ENCODE measurements around the gene PEAR1. TPM values are rescaled to one million over a fixed set of nuclear protein-coding genes. Genes with fewer than 3 reads are reported as not detected.

PEAR1 gene, protein sequence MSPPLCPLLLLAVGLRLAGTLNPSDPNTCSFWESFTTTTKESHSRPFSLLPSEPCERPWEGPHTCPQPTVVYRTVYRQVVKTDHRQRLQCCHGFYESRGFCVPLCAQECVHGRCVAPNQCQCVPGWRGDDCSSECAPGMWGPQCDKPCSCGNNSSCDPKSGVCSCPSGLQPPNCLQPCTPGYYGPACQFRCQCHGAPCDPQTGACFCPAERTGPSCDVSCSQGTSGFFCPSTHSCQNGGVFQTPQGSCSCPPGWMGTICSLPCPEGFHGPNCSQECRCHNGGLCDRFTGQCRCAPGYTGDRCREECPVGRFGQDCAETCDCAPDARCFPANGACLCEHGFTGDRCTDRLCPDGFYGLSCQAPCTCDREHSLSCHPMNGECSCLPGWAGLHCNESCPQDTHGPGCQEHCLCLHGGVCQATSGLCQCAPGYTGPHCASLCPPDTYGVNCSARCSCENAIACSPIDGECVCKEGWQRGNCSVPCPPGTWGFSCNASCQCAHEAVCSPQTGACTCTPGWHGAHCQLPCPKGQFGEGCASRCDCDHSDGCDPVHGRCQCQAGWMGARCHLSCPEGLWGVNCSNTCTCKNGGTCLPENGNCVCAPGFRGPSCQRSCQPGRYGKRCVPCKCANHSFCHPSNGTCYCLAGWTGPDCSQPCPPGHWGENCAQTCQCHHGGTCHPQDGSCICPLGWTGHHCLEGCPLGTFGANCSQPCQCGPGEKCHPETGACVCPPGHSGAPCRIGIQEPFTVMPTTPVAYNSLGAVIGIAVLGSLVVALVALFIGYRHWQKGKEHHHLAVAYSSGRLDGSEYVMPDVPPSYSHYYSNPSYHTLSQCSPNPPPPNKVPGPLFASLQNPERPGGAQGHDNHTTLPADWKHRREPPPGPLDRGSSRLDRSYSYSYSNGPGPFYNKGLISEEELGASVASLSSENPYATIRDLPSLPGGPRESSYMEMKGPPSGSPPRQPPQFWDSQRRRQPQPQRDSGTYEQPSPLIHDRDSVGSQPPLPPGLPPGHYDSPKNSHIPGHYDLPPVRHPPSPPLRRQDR
- 6.9 and 7.7 TPM in 2 replicates for total RNA-seq

DNA sequence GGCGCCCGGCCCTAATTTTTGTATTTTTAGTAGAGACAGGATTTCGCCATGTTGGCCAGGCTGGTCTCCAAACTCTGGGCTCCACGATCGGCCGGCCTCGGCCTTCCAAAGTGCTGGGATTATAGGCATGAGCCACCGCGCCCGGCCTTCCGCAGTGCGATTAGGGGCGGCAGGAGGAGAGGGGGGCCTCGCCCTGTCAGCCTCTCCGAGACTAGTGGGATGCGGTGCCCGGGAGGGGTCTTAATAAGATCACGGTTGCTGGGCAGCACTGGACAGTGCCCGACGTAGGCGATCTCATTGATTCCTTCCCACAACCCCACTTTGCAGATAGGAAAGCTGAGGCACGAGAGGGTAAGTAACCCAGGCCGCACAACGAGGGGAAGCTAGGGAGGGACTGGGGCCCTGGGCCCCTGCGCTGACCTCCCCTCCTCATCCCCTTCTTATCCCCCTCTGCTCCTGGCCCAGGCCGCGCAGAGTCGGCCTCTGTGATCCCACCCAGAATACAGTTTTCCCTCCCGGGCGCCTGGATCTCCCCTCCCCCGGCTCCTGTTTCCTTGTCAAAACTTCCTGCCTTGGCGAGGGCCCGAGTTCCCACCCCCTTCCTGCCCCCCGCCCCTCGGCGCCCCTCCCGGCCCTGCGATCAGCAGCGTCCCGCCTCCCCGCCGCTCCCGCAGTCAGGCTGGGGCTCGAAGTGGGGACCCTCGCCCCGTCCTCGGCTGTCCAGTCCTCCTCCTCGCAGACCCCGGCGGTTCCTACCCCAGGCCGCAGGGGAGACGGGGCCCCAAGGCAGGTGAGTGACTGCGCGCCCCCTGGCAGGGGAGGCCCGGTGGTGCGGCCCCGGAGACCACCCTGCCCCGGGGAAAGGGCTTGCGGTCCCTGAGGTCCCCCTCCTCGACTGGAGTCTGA lies at the start of gene PEAR1:
TSS of gene PEAR1 (plus strand) at position 671 of the 906 bp plus-strand sequence. CDS start 10,209 bp downstream, outside the sequence.

DNA sequence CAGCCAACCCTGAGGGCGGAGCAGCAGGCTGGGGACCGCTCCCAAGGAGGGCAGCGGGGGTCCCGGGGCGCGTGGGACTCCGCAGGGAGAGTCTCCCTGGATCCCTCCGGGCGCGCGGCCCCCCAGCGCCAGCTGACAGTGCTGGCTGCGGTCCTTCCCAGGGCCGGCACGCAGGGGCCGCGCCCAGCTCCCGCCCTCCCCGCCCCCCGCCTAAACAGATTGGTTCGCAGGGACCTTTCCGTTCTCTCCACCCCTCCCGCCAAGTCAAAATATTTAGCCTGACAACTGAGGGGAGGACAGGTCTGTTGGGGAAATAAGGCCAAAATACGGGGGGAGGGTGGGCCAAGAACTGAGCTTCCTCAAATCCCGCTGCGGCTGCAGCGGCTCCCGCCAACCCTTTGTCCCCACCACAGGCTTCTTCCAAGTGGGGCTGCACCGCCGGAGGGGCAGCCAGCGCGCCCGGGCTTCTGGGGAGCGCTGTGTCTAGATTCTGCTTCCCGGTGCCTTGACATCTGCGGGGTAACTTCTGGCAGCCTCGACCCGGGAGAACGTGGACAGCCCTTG lies 34.5 kb upstream of the PEAR1 start, which contains the start of gene INSRR:
TSS of gene INSRR (minus strand) at position 159 of the 564 bp plus-strand sequence. CDS start 496 bp downstream, outside the sequence.

DNA sequence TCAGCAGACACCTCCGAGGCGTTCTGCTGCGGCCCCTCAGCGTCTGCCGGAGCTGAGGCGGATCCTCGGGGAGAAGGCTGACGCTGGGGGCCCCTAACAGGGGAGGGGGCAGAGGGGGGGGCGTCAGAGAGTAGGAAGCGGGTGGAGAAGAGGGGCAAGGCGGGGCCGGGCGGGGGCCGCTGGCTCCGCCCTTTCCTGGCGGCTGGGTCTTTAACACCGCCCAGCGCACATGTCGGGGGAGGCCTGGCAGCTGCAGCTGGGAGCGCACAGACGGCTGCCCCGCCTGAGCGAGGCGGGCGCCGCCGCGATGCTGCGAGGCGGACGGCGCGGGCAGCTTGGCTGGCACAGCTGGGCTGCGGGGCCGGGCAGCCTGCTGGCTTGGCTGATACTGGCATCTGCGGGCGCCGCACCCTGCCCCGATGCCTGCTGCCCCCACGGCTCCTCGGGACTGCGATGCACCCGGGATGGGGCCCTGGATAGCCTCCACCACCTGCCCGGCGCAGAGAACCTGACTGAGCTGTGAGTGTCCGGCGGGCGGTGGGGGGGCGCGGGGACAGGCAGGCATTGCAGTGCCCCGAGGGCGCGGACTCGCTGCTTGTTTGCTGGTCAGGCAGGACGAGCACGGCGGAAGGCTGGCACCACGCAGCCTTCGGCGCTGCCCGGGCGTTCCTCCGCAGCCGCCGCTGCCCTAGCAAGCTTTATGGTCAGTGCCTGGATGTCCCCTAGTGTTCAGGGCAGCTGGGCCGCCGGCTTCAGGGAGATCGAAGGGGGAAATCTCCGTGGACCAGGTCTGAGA lies 32.7 kb upstream of the PEAR1 start, which contains the start of gene NTRK1:
TSS of gene NTRK1 (plus strand) at position 238 of the 796 bp plus-strand sequence. CDS start at position 308, 70 bp downstream.

DNA sequence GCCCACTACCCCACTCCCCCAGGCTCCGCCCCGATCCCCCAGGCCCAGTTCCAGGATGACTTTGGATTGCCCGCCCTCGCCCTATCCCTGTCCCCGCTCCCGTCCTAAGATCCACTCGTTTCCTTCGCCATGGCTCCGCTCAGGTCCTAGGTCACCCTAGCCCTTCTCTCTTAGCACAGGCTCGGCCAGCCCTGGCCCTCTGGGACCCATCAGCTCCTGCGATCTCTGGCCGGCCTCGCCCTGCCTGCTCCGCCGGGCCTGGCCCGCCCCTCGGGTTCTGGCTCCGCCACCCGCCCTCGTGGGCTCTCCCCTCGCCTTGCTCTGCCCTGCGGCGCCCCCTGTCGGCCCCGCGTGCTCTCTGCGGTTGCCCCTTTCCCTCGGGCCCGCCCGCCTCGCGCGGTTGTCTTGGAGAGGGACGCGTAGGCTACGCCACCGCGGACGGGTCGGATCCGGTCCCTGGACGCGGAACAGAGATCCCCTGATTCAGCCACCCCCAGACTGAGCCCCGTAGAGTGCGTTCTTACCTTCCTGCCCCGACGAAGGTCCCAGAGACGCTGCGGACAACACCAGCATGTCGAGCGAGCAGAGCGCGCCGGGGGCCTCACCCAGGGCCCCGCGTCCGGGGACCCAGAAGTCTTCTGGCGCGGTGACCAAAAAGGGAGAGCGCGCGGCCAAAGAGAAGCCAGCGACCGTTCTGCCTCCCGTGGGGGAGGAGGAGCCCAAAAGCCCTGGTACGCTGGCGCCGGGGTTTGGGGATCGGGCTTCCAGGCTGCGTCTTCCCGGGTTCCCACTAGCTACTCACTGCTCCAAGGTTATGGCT lies 26.9 kb downstream of the PEAR1 start, which contains the start of gene LRRC71:
TSS of gene LRRC71 (plus strand) at position 400 of the 820 bp plus-strand sequence. CDS start at position 572, 172 bp downstream.

Other genes starting within 250 kb of the PEAR1 start
- gene NES, start 216.3 kb upstream of the PEAR1 start, total RNA-seq, result 27.0 and 30.6 TPM in 2 replicates
- gene CRABP2, start 188.1 kb upstream of the PEAR1 start, total RNA-seq, result 17.6 and 27.8 TPM in 2 replicates
- 13.1 and 14.9 TPM in 2 replicates for gene METTL25B, start 165.2 kb upstream of the PEAR1 start, total RNA-seq
- gene ISG20L2, start 165.0 kb upstream of the PEAR1 start, total RNA-seq, result 11.8 and 15.8 TPM in 2 replicates
- gene MRPL24, start 152.6 kb upstream of the PEAR1 start, total RNA-seq, result 63.6 and 72.1 TPM in 2 replicates
- 170 TPM in 2 replicates for gene HDGF, start 142.0 kb upstream of the PEAR1 start, total RNA-seq
- gene PRCC, start 126.2 kb upstream of the PEAR1 start, total RNA-seq, result 33.4 and 33.7 TPM in 2 replicates
- gene SH2D2A, start 76.9 kb upstream of the PEAR1 start, total RNA-seq, result 0.37 and 0.88 TPM in 2 replicates
- under 0.01 TPM in 1 of 2 replicates, not detected in the other for gene INSRR, start 34.6 kb upstream of the PEAR1 start, total RNA-seq
- 0.05 TPM in 1 of 2 replicates, not detected in the other for gene NTRK1, start 32.9 kb upstream of the PEAR1 start, total RNA-seq
- not detected in 2 replicates for gene LRRC71, start 26.9 kb downstream of the PEAR1 start, total RNA-seq
- gene ARHGEF11, start 152.0 kb downstream of the PEAR1 start, total RNA-seq, result 21.5 and 36.5 TPM in 2 replicates
- gene ETV3L, start 206.1 kb downstream of the PEAR1 start, total RNA-seq, result not detected in 2 replicates
- gene ETV3, start 244.7 kb downstream of the PEAR1 start, total RNA-seq, result 9.4 and 9.7 TPM in 2 replicates